GM12873 (cell line): ENCODE measurements around the gene FDXR.

Experiments used
- CTCF ChIP-seq: IDR thresholded peaks from 2 replicates; pipeline ENCODE4 v1.5.1; 2012; ENCODE audit warnings: low read depth, mild to moderate bottlenecking, moderate library complexity, low read length, control low read depth; ENCODE audit not compliant: insufficient read depth; ENCODE audit errors: missing control alignments

FDXR gene

GRCh38 chr17:74850914-74851313 lies 21.9 kb downstream of the FDXR start:
- no peak for TF ChIP-seq CTCF

- no peak for TF ChIP-seq CTCF
Observed at GRCh38 chr17:74850310-74850709, 22.5 kb downstream of the FDXR start.

- TF ChIP-seq CTCF = no peak
Observed at GRCh38 chr17:74848656-74849399, 24.0 kb downstream of the FDXR start.

GRCh38 chr17:74846621-74847020 lies 26.2 kb downstream of the FDXR start:
- TF ChIP-seq CTCF = no peak

- TF ChIP-seq CTCF = no peak
Observed at GRCh38 chr17:74843352-74843627, 29.5 kb downstream of the FDXR start.

GRCh38 chr17:74842599-74843351 lies 30.0 kb downstream of the FDXR start:
- peak; percentile 49 for TF ChIP-seq CTCF

GRCh38 chr17:74842146-74842598 lies 30.6 kb downstream of the FDXR start:
- no peak for TF ChIP-seq CTCF
